ENCODE results near the gene TUBB8.

DNA sequence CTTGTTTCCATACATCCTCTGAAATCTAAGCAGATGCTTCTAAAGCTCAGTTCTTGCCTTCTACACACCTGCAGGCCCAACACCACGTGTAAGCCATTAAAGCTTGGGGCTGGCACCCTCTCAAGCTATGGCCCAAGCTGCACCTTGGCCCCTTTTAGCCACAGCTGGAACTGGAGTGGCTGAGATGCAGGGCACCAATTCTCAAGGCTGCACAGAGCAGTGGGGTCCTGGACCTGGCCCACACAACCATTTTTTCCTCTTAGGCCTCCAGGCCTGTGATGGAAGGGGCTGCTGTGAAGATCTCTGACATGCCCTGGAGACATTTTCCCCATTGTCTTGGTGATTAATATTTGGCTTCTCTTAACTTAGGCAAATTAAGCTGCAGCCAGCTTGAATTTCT, 47.4 kb upstream of the TUBB8 start:
- TF ChIP-seq, protein P1, sequence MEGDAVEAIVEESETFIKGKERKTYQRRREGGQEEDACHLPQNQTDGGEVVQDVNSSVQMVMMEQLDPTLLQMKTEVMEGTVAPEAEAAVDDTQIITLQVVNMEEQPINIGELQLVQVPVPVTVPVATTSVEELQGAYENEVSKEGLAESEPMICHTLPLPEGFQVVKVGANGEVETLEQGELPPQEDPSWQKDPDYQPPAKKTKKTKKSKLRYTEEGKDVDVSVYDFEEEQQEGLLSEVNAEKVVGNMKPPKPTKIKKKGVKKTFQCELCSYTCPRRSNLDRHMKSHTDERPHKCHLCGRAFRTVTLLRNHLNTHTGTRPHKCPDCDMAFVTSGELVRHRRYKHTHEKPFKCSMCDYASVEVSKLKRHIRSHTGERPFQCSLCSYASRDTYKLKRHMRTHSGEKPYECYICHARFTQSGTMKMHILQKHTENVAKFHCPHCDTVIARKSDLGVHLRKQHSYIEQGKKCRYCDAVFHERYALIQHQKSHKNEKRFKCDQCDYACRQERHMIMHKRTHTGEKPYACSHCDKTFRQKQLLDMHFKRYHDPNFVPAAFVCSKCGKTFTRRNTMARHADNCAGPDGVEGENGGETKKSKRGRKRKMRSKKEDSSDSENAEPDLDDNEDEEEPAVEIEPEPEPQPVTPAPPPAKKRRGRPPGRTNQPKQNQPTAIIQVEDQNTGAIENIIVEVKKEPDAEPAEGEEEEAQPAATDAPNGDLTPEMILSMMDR (IDR thresholded peaks at IDR 0.05): no peak
- TF ChIP-seq POLR2AphosphoS5 (IDR thresholded peaks at IDR 0.05): no peak
